H9 (cell line): ENCODE data around the gene DNAH8. TPM values are rescaled to one million over a fixed set of nuclear protein-coding genes. Genes with fewer than 3 reads are reported as not detected.

Experiments used
- DNase-seq: peaks from one replicate; pipeline ENCODE4 v3.0.0-alpha.2; 2017
- H2AFZ ChIP-seq: one replicate; pipeline ENCODE4 v1.6.1; 2013; ENCODE audit warnings: mild to moderate bottlenecking, low read length, control low read depth, moderate library complexity
- H2AK5ac ChIP-seq: 2 replicates; pipeline ENCODE4 v1.6.1; 2013; ENCODE audit warnings: low read length, control low read depth, mixed read lengths; ENCODE audit not compliant: insufficient read length
- H2BK120ac ChIP-seq: one replicate; pipeline ENCODE4 v1.6.1; 2013; ENCODE audit warnings: low read depth, mild to moderate bottlenecking, low read length, control low read depth, inconsistent platforms; ENCODE audit not compliant: poor library complexity, severe bottlenecking
- H2BK12ac ChIP-seq: 2 replicates; pipeline ENCODE4 v1.6.1; 2013; ENCODE audit warnings: low read length, control low read depth, mixed read lengths, low read depth; ENCODE audit not compliant: insufficient read length
- H2BK15ac ChIP-seq: 2 replicates; pipeline ENCODE4 v1.6.1; 2013; ENCODE audit warnings: low read depth, low read length, control low read depth
- H2BK20ac ChIP-seq: one replicate; pipeline ENCODE4 v1.6.1; 2013; ENCODE audit warnings: low read depth, mild to moderate bottlenecking, low read length, control low read depth, inconsistent platforms; ENCODE audit not compliant: poor library complexity, severe bottlenecking
- H2BK5ac ChIP-seq: 2 replicates; pipeline ENCODE4 v1.6.1; 2013; ENCODE audit warnings: low read length, control low read depth, mixed read lengths; ENCODE audit not compliant: insufficient read length
- H3K14ac ChIP-seq: 2 replicates; pipeline ENCODE4 v1.6.1; 2013; ENCODE audit warnings: low read length, control low read depth; ENCODE audit not compliant: insufficient read depth
- H3K18ac ChIP-seq: 2 replicates; pipeline ENCODE4 v1.6.1; 2013; ENCODE audit warnings: low read depth, mild to moderate bottlenecking, mixed read lengths, low read length, control low read depth; ENCODE audit not compliant: insufficient read length
- H3K23ac ChIP-seq: 2 replicates; pipeline ENCODE4 v1.6.1; 2013; ENCODE audit warnings: low read length, control low read depth, mixed read lengths, low read depth; ENCODE audit not compliant: insufficient read length
- H3K23me2 ChIP-seq: 2 replicates; pipeline ENCODE4 v1.6.1; 2013; ENCODE audit warnings: low read depth, mild to moderate bottlenecking, mixed read lengths, low read length, control low read depth; ENCODE audit not compliant: insufficient read length, poor library complexity, severe bottlenecking
- H3K27ac ChIP-seq: 2 replicates; pipeline ENCODE4 v1.5.1; 2013; ENCODE audit warnings: low read length, control low read depth, mixed read lengths, low read depth; ENCODE audit not compliant: insufficient read length
- H3K27me3 ChIP-seq: 2 replicates; pipeline ENCODE4 v1.6.1; 2013; ENCODE audit warnings: low read length, control low read depth, inconsistent platforms; ENCODE audit not compliant: insufficient read depth
- H3K4ac ChIP-seq: 2 replicates; pipeline ENCODE4 v1.6.1; 2013; ENCODE audit warnings: low read depth, mild to moderate bottlenecking, control low read depth, inconsistent platforms, low read length, moderate library complexity
- H3K4me1 ChIP-seq: 2 replicates; pipeline ENCODE4 v1.6.1; 2013; ENCODE audit warnings: low read length, control low read depth, inconsistent platforms; ENCODE audit not compliant: insufficient read depth
- H3K4me2 ChIP-seq: 2 replicates; pipeline ENCODE4 v1.6.1; 2013; ENCODE audit warnings: low read length, control low read depth, mixed read lengths; ENCODE audit not compliant: insufficient read length, insufficient read depth
- H3K56ac ChIP-seq: 2 replicates; pipeline ENCODE4 v1.6.1; 2013; ENCODE audit warnings: low read depth, mild to moderate bottlenecking, mixed read lengths, low read length, control low read depth; ENCODE audit not compliant: insufficient read length
- H3K79me1 ChIP-seq: 2 replicates; pipeline ENCODE4 v1.6.1; 2013; ENCODE audit warnings: low read depth, mild to moderate bottlenecking, moderate library complexity, low read length, control low read depth, inconsistent platforms; ENCODE audit not compliant: insufficient read depth, poor library complexity, severe bottlenecking
- H3K79me2 ChIP-seq: 2 replicates; pipeline ENCODE4 v1.6.1; 2013; ENCODE audit warnings: low read length, control low read depth, inconsistent platforms; ENCODE audit not compliant: insufficient read depth
- H3K9ac ChIP-seq: 2 replicates; pipeline ENCODE4 v1.6.1; 2013; ENCODE audit warnings: low read length, control low read depth, mixed read lengths; ENCODE audit not compliant: insufficient read length; ENCODE audit errors: extremely low read depth
- H3K9me3 ChIP-seq: one replicate; pipeline ENCODE4 v1.6.1; 2013; ENCODE audit warnings: low read depth, low read length, inconsistent platforms; ENCODE audit not compliant: control insufficient read depth
- H3T11ph ChIP-seq: one replicate; pipeline ENCODE4 v1.6.1; 2013; ENCODE audit warnings: mild to moderate bottlenecking, low read length, control low read depth, inconsistent platforms
- H4K20me1 ChIP-seq: one replicate; pipeline ENCODE4 v1.6.1; 2013; ENCODE audit not compliant: control insufficient read depth, insufficient read length, insufficient read depth
- H4K5ac ChIP-seq: 2 replicates; pipeline ENCODE4 v1.6.1; 2013; ENCODE audit warnings: low read depth, mild to moderate bottlenecking, mixed read lengths, low read length, control low read depth; ENCODE audit not compliant: insufficient read length
- H4K8ac ChIP-seq: replicated peaks from 2 replicates; pipeline ENCODE4 v1.6.1; 2013; ENCODE audit warnings: low read length, control low read depth, mixed read lengths, low read depth; ENCODE audit not compliant: insufficient read length
- H4K91ac ChIP-seq: 2 replicates; pipeline ENCODE4 v1.6.1; 2013; ENCODE audit warnings: low read depth, mild to moderate bottlenecking, moderate library complexity, mixed read lengths, low read length, control low read depth; ENCODE audit not compliant: insufficient read length
- H3K27ac Mint-ChIP-seq, 3 experiments: 2 replicates in 2 of 3; 3 replicates in 1 of 3; pipeline ENCODE4 v1.8.0; 2020 to 2021; ENCODE audit warnings: mixed read lengths in 3 of 3, mild to moderate bottlenecking in 1 of 3, moderate library complexity in 1 of 3
- H3K27me3 Mint-ChIP-seq: 2 replicates; pipeline ENCODE4 v1.8.0; 2021; ENCODE audit warnings: low read depth, mild to moderate bottlenecking, moderate library complexity, mixed read lengths
- H3K36me3 Mint-ChIP-seq, 3 experiments: 2 replicates in 2 of 3; 3 replicates in 1 of 3; pipeline ENCODE4 v1.8.0; 2020 to 2021; ENCODE audit warnings: low read depth in 3 of 3, mixed read lengths in 3 of 3; ENCODE audit not compliant: insufficient read depth in 1 of 3
- H3K4me1 Mint-ChIP-seq, 2 experiments: 2 replicates each; pipeline ENCODE4 v1.8.0; 2020; ENCODE audit warnings: mixed read lengths in 2 of 2
- H3K4me3 Mint-ChIP-seq, 2 experiments: 2 replicates in 1 of 2; 3 replicates in 1 of 2; pipeline ENCODE4 v1.8.0; 2020 to 2021; ENCODE audit warnings: mild to moderate bottlenecking in 2 of 2, mixed read lengths in 2 of 2, moderate library complexity in 1 of 2
- H3K9me3 Mint-ChIP-seq, 2 experiments: 2 replicates in 1 of 2; 3 replicates in 1 of 2; pipeline ENCODE4 v1.8.0; 2020; ENCODE audit warnings: mild to moderate bottlenecking in 2 of 2, mixed read lengths in 2 of 2, moderate library complexity in 1 of 2
- WGBS: extraction: QIAGEN DNeasy Blood & Tissue Kit; methylation state at CpG from one replicate; pipeline ENCODE4 v1.1.7; 2013; ENCODE audit warnings: missing lambda C conversion rate, low lambda C conversion rate, mixed read lengths; ENCODE audit not compliant: insufficient read length; ENCODE audit errors: extremely low coverage; 5-methylcytosine and 5-hydroxymethylcytosine counted together
- total RNA-seq: library from RNA; stranded (reverse); gene quantifications from 2 replicates; pipeline ENCODE4 v1.2.1, GENCODE V29; 2021
- TF ChIP-seq, protein P1 (sequence below): fragments of 200-600 bp; sonication (generic); conservative IDR thresholded peaks from 3 replicates; pipeline ENCODE4 v1.8.0; 2021; ENCODE audit warnings: antibody characterized with exemption, mild to moderate bottlenecking

The DNAH8 gene
- total RNA-seq, 1 experiment from 2014 or later = not detected

DNA sequence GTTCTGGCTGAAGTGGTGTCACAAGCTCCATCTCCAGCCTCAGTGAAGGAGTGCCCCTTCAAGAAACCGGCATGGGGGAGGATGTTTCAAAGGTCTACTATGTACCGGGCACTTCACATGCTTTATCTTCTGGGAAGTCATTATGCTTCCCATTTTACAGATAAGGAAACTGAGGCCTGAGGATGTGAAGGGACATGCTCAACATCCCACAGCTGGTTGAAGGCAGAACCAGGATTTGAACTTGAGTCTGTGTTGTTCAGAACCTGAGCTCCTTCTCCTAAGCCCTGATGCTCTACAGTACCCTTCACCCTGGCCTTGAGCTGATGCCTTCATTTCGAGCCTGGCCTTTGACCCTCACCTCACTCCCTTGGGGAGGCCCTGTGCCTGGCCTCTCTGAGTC lies 346.5 kb downstream of the DNAH8 start:
- Histone ChIP-seq H3K27me3 (no peaks in the 10 kb centered on the region), H3K4me2 (no peak overlapping the region), H2BK12ac (no peak overlapping the region), H3K23me2 (no peaks in the 10 kb centered on the region), H3K9ac (no peak overlapping the region), H3K79me1 (no peaks in the 10 kb centered on the region), H3K4ac (no peak overlapping the region), H2AFZ (no peak overlapping the region), H4K91ac (no peak overlapping the region), H2AK5ac (no peak overlapping the region), H2BK15ac (no peak overlapping the region), H2BK120ac (no peak overlapping the region), H3K18ac (no peak overlapping the region), H3K14ac (no peak overlapping the region; the same call in 1 of the 2 replicates), H3K27ac (no peak overlapping the region), H4K8ac (no peak overlapping the region), H4K20me1 (peaks cover 3% of the 10 kb centered on the region), H3K79me2 (no peaks in the 10 kb centered on the region), H2BK5ac (no peak overlapping the region), H3K9me3 (no peaks in the 10 kb centered on the region), H3T11ph (no peak overlapping the region), H2BK20ac (no peak overlapping the region), H3K56ac (no peak overlapping the region), H3K4me1 (no peaks in the 10 kb centered on the region), H4K5ac (no peak overlapping the region), H3K23ac (no peak overlapping the region)
- peaks cover 20% of the 10 kb centered on the region for H3K27me3 Mint-ChIP-seq
- H3K36me3 Mint-ChIP-seq = peaks cover 0 to 7% (median 3%) of the 10 kb centered on the region in 3 experiments; a peak in 4 of 7 replicates
- H3K4me3 Mint-ChIP-seq = no peak overlapping the region
- DNase-seq = no peak
- H3K9me3 Mint-ChIP-seq = no peaks in the 10 kb centered on the region
- H3K4me1 Mint-ChIP-seq = peaks cover 2 to 6% of the 10 kb centered on the region in 2 experiments; a peak in 1 of 4 replicates
- WGBS = no CpG with 5 or more reads among the region's 3 CpGs
- H3K27ac Mint-ChIP-seq = no peak overlapping the region
- TF ChIP-seq, protein P1, sequence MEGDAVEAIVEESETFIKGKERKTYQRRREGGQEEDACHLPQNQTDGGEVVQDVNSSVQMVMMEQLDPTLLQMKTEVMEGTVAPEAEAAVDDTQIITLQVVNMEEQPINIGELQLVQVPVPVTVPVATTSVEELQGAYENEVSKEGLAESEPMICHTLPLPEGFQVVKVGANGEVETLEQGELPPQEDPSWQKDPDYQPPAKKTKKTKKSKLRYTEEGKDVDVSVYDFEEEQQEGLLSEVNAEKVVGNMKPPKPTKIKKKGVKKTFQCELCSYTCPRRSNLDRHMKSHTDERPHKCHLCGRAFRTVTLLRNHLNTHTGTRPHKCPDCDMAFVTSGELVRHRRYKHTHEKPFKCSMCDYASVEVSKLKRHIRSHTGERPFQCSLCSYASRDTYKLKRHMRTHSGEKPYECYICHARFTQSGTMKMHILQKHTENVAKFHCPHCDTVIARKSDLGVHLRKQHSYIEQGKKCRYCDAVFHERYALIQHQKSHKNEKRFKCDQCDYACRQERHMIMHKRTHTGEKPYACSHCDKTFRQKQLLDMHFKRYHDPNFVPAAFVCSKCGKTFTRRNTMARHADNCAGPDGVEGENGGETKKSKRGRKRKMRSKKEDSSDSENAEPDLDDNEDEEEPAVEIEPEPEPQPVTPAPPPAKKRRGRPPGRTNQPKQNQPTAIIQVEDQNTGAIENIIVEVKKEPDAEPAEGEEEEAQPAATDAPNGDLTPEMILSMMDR = no peak
